Dedifferentiated amniotic fluid mesenchymal stem cell (primary cell): ENCODE results near the gene SLITRK4.
A peak's percentile ranks its signal among the peaks of the same experiment; 100 is the strongest.

ENCODE experiments used
- DNase-seq: peaks from one replicate; pipeline ENCODE4 v3.0.0-alpha.2; 2016; ENCODE audit errors: extremely low spot score

SLITRK4 gene, protein sequence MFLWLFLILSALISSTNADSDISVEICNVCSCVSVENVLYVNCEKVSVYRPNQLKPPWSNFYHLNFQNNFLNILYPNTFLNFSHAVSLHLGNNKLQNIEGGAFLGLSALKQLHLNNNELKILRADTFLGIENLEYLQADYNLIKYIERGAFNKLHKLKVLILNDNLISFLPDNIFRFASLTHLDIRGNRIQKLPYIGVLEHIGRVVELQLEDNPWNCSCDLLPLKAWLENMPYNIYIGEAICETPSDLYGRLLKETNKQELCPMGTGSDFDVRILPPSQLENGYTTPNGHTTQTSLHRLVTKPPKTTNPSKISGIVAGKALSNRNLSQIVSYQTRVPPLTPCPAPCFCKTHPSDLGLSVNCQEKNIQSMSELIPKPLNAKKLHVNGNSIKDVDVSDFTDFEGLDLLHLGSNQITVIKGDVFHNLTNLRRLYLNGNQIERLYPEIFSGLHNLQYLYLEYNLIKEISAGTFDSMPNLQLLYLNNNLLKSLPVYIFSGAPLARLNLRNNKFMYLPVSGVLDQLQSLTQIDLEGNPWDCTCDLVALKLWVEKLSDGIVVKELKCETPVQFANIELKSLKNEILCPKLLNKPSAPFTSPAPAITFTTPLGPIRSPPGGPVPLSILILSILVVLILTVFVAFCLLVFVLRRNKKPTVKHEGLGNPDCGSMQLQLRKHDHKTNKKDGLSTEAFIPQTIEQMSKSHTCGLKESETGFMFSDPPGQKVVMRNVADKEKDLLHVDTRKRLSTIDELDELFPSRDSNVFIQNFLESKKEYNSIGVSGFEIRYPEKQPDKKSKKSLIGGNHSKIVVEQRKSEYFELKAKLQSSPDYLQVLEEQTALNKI

GRCh38 chrX:143635915-143636314 is at the start of gene SLITRK4:
Gene SLITRK4, minus strand, starts transcription at chrX:143636101. Its CDS starts 4,993 bp downstream, at chrX:143631108.
- DNase-seq = no peak

GRCh38 chrX:143683486-143683885 is 47.6 kb upstream of the SLITRK4 start:
- DNase-seq = no peak

GRCh38 chrX:143674926-143675325 is 39.0 kb upstream of the SLITRK4 start:
- DNase-seq = no peak

DNA sequence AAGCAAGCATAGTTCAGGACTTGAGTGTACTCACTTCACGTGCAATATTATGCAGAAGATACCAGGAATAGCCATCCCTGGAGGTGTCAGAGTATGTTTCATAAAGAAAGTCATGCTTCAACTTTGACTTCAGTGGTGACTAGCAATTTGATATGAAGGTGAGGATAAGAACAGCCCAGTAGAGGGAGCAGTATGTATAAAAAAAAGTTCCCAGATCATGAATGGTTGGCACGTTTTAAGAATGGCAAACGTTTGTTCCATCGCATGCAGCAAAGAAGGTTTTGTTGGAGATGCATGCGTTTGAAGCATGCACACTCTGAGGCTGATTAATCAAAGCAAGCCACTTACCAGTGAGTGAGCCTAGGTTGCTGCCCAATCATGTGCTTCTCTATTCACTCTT is 33.5 kb upstream of the SLITRK4 start:
- DNase-seq = no peak

DNA sequence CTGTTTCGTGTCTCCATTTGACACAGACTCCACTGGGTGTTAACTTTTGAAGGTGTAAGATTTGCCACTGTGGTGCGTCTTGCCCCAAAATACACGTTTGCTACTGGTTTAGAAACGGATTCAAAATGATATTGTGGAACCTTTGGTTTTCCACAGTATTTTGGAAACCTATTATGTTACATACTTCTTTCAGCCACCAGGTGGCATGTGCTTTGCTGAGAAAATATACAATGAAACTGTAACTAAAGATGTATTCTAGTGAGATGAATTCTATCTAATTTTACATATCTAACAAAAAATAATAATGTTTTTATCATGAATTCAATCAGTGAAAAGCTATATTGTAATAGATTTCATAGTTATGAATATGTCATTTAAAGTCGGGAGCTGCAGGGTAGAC is 28.4 kb upstream of the SLITRK4 start:
- DNase-seq = no peak

DNA sequence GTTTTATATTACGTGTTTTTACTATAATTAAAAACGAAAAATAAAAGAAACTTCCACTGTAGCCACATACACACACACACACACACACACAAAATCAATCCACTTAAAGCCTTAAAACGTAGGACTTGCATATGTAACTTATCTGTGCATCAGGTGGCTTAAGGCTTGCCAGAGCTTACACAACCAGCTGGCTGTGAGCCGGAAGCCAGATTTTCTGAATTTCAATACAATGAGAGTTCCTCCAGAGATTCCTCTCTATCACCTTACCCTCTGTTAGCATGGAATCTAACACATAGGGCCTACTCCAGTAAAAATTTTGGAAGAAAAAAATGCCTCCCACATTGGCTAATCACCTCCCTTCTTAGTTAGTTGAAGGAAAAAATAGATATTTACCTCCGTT is 27.9 kb upstream of the SLITRK4 start:
- DNase-seq = no peak

DNA sequence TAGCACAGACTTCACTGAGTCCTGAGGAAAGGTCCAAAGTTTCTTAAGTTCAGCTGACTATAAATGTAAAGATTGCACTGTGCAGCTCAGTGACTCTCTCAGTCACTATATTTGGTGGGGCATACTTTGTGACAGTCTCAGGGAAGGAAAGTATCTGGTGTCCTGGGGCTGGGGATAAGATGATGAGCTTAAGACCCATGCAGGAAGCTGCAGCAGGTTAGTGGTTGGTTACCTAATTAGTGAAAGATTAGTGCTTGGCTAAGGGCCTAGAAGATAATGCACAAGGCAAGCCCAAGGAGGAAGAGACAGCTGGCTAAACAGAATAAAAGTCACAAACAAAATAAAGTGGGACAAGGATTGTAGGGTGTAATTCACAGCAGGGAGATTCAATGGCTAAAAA is 25.4 kb upstream of the SLITRK4 start:
- DNase-seq = peak; percentile 10

GRCh38 chrX:143648705-143649104 is 12.8 kb upstream of the SLITRK4 start:
- DNase-seq = no peak

DNA sequence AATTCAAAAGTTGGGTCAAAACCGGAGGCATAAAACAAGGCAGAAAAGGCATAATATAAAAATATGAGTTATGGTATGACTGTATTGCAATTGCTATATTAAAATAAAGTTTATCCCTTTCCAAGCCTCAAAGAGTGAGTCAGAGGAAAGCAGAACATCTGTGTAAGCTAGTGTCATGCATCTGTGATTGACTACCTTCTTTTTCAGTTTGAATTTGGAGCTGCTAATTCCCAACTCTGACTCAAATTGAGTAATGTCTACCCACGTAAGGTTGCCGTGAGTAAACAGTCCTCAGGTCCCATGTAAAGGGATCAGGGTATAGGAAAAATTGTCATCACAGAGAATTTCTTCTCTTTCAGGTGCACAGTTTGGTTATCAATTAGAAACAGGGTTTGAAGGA is 6.5 kb upstream of the SLITRK4 start:
- no peak for DNase-seq

GRCh38 chrX:143636831-143637230 is 930 bp upstream of the SLITRK4 start:
- DNase-seq = no peak

DNA sequence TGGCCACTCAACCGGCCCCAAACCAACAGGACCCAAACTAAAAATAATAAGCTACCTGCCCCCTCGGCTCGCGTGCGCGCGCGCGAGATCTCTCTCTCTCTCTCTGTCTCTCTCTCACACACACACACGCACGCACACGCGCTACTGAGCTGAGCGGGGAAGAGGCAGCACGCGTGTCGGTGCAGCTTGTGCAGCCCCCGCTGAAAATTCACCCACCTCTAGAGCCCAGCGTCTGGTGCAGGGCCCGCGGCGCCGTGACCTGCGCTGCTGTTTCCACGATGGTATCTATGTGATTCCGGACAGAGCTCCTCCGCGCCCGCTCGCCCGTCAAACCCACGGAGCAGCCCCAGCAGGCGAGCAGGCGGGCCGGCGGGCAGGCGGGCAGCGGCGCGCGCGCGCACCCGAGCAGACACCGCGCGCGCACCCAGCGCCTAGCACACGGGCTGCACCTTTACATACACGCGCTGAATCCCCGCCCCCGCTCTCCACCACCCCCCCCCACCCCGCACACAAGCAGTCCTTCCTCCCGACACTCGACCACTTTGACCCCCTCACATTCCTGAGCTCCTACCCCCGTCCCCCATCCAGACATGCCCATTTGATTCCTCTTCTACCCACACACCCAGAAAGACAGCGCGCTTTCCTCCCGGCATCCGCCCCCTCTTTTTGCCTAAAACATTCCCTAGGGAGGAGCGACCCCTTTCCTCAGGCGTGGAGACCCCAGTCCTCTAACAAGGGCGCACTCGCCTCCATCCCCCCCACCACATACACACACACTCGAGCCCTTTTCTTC is 1.0 kb downstream of the SLITRK4 start:
- no peak for DNase-seq

DNA sequence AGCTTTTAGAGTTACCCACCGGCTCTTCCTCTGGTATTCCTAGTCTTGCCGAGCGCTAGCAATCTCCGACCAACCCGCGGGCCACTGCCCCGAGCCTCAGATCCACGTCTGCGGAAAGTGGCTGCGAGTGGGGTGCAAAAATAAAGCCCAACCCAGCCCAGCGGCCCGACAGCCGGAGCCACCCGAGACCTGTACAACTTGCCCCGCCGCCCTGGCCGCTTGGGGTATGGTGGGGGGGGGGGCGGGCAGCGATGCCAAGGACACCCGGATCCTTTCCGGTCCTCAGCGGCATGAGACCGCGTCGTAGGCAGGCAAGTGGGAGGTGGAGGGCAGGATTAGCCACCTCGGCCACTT is 1.6 kb downstream of the SLITRK4 start:
- DNase-seq = no peak

GRCh38 chrX:143633461-143634308 is 2.2 kb downstream of the SLITRK4 start:
- DNase-seq = no peak

DNA sequence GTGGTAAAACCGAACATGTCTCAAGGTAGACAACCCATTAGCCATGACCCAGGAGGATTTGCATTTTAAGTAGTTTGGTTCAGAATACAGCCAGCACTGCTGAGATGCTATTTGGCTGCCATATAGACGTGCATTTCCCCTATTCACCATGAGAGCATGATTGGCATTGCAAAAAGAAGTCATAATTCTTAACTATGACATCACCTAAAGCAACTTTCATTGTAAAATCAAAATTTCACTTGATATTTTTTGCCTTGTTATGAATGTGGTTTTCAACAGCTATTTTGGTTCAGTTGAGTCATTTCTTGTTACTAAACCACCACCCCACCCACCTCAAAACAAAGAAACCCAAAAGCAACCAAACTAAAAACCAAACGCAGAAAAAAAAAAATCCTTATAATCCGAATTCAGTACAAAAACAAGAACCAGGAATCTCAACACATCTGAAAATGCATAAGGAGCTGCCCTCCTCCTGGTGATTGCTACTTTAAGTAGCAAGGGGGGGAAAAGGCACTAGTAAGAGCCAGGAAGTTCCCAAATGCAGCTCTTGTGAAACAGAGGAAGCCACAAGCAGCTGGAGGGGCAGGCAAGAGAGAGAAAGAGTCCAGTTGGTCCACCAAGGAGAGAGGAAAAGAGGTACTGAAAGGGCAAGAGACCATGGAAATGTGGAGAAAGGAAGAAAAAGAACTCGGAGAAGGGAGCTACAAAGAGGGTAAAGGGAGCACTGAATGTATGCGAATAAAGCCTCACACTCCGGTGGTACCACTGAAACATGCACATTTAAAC is 3.1 kb downstream of the SLITRK4 start:
- DNase-seq = no peak

GRCh38 chrX:143623657-143624056 is 12.2 kb downstream of the SLITRK4 start:
- no peak for DNase-seq

DNA sequence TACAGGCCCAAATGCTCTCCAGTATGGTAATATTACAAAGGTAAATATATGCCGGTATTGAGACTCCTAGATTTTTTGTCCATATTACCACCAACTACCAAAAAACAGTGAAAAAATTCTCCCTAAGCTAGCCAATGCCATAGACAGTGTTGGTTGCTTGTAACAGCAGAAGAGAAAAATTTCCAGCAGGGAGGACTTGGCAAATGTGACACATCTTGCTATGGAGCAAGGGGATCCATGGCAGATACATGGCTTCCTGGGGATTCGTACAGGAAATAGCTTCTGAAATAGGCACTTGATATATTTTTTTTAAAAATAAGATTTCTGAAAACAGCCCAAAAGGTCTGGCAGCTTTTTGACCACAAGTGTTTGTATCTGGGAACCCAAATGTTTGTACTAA is 14.6 kb downstream of the SLITRK4 start:
- DNase-seq = no peak

DNA sequence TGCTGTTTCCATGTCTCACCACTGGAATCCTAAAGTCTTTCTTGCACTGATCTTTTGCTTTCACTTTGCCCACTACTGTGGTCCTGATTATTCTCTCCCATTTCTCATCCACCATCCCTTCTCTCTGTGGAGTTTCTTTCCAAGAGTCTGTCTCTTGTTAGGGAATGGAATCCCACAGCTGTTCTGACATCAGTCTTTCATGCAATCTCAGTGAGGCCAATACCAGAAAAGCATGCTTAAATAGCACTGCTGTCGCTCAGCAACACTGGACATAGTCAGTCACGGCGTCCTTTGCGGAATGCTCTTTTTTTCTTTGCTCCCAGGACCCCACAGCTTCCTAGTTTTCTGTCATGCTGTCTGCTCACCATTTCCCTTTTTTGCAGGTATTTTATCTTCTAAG is 20.1 kb downstream of the SLITRK4 start:
- no peak for DNase-seq

- DNase-seq = no peak
These were observed 34.1 kb downstream of the SLITRK4 start for GRCh38 chrX:143601809-143602208.

DNA sequence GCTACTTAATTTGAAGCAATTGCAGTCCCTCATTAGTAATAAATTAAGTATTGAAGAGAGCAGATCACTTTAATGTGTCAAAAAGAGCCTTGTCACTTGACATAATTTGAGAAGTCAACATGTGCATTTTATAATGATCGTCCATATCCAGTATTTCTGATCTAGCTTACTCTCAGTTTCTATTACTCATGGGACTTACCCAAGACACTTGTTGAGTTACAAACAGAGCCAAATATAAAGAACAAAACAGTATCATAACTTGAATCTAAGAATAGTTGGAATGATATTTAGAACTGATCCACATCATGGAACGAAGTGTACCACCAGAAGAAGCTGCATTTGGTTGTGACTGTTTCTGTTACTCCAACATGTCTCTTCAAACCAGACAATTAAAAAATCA is 54.7 kb downstream of the SLITRK4 start:
- no peak for DNase-seq

DNA sequence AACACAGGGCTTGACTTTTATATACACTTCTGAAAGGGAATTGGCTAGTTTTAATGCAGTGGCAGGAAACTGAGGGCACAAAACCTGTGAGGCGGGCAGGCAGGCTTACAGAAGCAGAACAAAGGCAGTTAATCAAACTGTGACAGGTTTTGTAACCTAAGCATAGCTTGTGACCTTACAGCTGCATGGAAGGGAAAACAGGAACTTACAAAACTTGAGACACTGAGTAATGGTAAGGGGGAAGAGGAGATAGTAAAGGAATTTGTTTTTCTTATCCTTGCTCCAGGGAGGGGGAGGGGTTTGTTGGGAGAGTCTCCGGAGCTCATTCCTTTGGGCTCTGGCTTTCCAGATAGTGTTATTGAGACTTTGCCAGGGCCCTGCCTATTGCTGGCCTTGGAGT is 55.6 kb downstream of the SLITRK4 start:
- DNase-seq = no peak
